Adrenal gland (tissue), 5 donors: Measurements from ENCODE around the gene PCNX4.

Experiments used
- CTCF ChIP-seq, 6 experiments: fragments of 450-650 bp in 4 of 6; fragments of 200-600 bp in 2 of 6; sonication (generic) in 1 of 6; IDR thresholded peaks; 1 replicate in 5 of 6; 2 replicates in 1 of 6; pipeline versions ENCODE4 v1.5.1 to v1.8.0; 2016 to 2021; ENCODE audit warnings: antibody characterized with exemption in 6 of 6, mild to moderate bottlenecking in 2 of 6, moderate library complexity in 1 of 6
- POLR2A ChIP-seq, 2 donors: fragments of 450-650 bp; IDR thresholded peaks; one replicate each; pipeline ENCODE4 v1.6.1; 2017; ENCODE audit warnings: antibody characterized with exemption in 2 of 2, mild to moderate bottlenecking in 2 of 2, moderate library complexity in 1 of 2
- donor health status: DM: no; HTN: no; CAD: no.

GRCh38 chr14:60215520-60216420 lies 124.0 kb downstream of the PCNX4 start:
- TF ChIP-seq CTCF (IDR thresholded peaks at IDR 0.05): no peak
- TF ChIP-seq POLR2A (IDR thresholded peaks at IDR 0.05): no peak
